NB4 (cell line): Measurements from ENCODE around the gene SHANK1.

Experiments used
- CTCF ChIP-seq: IDR thresholded peaks from one replicate; pipeline ENCODE4 v1.5.1; 2012; ENCODE audit warnings: low read depth, low read length
- MAX ChIP-seq: IDR thresholded peaks from 2 replicates; pipeline ENCODE4 v1.6.1; 2011; ENCODE audit warnings: low read depth, low read length
- MYC ChIP-seq: IDR thresholded peaks from 2 replicates; pipeline ENCODE4 v1.6.1; 2011; ENCODE audit warnings: low read depth, low read length
- POLR2A ChIP-seq: IDR thresholded peaks from 2 replicates; pipeline ENCODE4 v1.6.1; 2011; ENCODE audit warnings: mild to moderate bottlenecking; ENCODE audit not compliant: insufficient read length; ENCODE audit errors: extremely low read depth

GRCh38 chr19:50712833-50713232 is 6.8 kb downstream of the SHANK1 start:
- TF ChIP-seq CTCF, result no peak
- TF ChIP-seq MAX, result no peak
- no peak for TF ChIP-seq POLR2A
- no peak for TF ChIP-seq MYC
